HG02840 (cell line): ENCODE measurements around the gene SRSF7.
"Not testable (repeated sequence)": the region's sequence is repeated elsewhere in the genome, so short reads cannot be mapped to it uniquely, and the experiment has no call there.

Source experiments
- ATAC-seq: cut with Tn5 transposase; IDR thresholded peaks from one replicate; pipeline ENCODE4 v1.9.1; 2021; ENCODE audit warnings: mild to moderate bottlenecking, moderate library complexity, moderate number of reproducible peaks; ENCODE audit not compliant: unreplicated experiment, low FRiP score

Gene SRSF7

DNA sequence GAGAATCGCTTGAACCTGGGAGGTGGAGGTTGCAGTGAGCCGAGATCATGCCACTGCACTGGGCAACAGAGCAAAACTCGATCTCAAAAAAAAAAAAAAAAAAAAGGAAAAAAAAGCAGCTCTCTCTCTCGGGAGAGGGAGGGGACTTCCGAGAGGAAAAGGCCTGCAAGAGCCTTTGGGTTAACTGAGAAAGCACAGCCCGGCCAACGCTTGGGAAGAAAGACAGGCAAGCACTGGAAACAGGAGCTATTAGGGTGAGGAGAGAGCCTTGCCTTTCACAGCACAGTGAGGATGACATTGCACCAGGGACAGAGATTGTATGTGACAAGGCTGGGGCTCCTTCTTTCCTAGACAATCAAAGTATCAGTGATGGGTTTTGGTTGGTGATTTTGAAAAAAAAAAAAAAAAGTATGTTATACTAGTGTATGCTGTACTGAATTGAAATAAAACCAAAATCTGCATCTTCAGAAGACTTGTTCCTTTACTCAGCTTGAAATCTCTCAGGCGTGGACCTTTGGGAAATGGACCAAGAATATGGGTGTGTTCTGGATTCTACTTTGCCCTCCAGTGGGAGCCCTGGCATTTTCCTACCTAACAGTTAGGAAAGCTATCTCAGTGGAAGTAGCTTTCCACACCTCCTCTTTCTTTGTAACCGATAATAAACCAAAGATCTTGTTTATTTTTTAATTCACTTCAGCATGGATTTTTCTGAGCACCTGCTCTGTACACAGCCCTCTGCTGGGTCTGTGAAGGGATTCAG lies 16.7 kb downstream of the SRSF7 start:
- no peak for ATAC-seq

DNA sequence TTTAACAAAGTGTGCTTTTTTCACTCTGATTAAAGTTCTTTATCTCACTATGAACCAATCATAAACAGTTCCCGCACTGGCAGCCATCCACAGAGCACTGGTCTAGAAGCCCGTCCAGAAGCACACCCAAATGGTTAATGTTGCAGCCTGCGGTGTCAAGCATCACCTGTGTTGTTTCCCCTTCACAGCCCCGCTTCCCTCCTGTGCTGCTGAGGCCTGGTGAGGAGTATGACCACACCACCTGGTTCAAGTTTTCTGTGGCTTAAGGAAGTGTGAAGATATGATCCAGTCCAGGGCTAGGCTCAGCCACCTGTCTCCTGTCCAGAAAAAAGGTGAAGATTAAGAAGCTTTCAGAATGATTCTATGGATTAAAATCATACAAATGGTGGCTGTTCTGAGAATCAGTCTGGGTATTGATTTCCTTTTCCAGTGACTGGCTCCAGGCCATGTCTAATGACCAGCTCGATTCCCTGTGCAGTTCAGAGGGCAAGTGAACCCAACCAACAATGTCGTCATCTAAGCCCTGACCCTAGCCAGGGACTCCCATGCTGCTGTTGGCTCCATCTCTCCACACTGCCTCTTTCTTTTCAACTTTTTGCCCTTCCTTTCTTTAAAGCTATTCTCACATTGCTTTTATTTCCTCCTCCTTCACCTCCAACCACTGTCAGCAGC lies 17.7 kb downstream of the SRSF7 start:
- ATAC-seq: no peak

DNA sequence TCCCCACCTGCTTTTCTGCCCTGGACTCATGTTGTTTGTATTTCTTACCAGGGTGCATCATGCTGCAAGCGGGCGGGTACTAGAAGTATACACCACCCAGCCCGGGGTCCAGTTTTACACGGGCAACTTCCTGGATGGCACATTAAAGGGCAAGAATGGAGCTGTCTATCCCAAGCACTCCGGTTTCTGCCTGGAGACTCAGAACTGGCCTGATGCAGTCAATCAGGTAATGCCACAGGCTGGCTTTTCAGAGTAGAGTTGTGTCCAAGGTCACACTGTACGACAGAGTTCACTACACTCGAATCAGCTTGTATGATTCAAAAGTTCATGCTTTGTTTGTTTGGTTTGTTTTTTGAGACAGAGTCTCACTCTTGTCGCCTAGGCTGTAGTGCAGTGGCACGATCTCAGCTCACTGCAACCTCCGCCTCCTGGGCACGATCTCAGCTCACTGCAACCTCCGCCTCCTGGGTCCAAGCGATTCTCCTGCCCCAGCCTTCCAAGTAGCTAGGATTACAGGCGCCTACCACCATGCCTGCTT lies 19.4 kb downstream of the SRSF7 start:
- no peak for ATAC-seq

DNA sequence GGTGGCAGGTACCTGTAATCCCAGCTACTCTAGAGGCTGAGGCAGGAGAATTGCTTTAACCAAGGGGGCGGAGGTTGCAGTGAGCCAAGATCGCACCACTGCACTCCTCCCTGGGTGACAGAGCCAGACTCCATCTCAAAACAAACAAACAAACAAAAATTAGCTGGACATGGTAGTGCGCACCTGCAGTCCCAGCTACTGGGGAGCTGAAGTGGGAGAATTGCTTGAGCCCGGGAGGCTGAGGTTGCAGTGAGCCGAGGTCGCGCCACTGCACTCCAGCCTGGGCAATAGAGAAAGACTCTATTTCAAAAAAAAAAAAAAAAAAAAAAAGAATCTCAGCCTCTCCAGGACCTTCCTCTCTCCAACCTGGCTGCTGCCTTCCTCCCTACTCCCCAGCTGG lies 20.1 kb downstream of the SRSF7 start:
- ATAC-seq: no peak

DNA sequence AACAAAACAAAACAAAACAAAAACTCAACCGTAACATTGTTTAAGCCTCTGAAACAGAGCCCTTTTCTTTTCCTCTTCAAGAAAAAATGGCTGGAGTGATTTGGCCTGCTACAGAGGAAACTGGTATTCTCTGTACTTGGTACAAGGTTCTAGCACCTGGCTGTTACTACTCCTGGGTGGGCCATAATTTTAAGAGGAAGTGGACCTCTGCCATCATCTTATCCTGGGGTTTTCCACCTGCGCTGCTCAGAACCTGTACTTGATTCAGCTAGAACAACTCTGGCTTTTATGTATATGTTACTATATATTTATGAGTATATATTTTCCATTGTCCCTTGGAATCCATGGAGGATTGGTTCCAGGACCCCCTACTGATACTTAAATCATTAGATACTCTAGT lies 22.5 kb downstream of the SRSF7 start:
- no peak for ATAC-seq

DNA sequence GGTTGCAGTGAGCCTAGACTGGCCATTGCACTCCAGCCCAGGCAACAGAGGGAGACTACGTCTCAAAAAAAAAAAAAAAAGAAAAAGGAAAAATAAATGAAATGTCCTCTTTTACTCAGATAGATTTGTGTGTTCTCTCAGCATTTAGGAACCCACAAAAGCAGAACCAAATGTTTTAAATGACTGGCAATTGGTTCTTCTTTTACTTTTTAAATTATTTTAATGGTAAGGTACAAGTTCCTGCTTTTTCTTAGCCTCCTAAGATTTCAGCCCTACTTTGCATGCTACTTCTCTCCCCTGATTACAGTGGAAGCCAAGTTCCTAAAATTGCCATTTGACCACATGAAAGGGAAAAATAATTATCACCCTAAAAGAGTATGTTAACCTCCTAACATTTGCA lies 23.5 kb downstream of the SRSF7 start:
- no peak for ATAC-seq

DNA sequence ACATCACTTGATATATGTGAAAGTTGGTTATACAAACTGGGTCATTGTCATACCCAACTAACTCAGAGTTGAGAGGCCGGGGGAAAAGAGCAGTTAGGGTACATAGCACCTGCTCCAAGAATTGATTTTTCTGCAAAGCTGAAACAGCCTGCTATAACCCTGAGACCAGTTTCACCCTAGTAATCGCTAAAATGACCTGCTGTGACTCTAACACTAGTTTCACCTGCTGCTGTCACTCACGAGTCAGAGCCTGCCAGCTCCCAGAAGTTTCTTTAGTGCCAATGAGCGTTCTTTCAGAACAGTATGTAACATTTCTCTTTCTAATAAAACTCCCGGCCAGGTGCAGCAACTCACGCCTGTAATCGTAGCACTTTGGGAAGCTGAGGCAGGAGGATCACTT lies 28.0 kb downstream of the SRSF7 start:
- peak; percentile 38 for ATAC-seq

DNA sequence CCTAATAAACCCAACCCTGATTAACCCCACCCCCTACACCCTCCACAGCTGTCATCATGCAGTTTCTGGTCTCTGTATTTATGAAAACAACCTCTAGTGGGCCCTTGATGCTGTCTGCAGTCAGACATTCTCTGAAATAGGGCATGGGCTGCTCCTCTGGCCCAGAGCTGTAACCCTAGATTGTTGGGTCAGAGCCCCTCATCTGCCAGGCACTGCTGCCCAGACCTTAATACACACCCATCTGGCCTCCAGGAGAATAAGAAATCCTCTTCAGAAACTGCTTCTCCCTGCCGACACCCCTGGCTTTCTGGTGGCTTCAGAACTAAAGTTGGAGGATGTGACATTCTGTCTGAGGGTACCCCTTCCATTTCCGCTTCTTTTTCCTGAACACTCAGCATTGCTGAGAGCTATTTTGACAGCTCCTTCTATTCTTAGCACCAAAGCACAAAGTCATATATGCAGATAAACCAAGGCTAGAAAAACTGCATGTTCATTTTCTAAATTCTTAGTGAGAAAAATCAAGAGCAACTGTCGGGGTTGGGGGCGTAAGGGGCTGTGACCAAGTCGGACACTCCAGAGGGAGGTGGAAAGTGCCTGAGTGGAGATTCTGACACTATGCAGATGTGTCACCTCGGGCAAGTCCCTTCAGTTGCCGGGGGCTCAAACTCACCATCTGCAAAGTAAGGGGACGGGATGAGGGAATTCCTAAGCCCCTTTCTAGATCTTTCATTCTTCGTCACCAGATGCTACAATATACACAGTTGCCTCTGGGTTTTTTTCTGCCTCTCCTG lies 28.7 kb downstream of the SRSF7 start:
- ATAC-seq: peak; percentile 43

DNA sequence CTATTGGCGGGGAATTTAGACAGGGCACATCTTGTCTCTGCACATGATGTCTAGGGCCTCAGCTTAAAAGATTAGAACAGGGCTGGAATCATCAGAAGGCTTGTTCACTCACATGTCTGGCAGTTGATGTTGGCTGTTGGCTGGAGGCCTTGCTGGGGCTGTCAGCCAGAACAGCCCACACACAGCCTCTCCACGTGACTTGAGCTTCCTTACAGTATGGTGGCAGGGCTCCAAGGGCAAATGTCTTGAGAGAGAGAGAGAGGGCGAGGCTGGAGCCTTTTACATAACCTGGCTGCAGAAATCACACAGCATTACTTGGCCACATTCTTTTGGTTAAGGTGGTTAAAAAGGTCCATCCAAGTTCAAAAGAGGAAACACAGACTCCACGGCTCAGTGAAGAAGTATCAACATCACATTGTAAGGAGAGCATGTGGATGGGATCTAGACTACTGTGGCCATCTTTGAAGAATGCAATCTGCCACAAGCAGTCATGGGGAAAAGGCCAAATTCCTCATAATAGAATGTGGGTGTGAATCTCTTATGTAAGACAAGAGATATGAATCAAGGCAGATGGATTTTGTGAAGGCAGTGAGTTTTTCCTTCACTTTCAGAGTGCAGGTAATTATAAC lies 30.4 kb downstream of the SRSF7 start:
- ATAC-seq: no peak

DNA sequence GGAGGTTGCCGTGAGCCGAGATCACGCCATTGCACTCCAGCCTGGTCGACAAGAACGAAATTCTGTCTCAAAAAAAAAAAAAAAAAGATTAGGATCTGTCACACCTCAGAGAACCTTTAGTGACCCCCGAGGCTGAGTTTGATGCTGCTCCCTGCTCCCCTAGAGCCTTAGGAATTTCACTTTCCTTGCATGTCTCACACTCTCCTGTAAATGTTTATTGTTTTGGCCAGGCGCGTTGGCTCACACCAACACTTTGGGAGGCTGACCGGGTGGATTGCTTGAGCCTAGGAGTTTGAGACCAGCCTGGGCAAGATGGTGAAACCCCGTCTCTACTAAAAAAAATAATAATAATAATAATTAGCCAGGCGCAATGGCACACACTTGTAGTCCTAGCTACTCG lies 31.5 kb downstream of the SRSF7 start:
- no peak for ATAC-seq

DNA sequence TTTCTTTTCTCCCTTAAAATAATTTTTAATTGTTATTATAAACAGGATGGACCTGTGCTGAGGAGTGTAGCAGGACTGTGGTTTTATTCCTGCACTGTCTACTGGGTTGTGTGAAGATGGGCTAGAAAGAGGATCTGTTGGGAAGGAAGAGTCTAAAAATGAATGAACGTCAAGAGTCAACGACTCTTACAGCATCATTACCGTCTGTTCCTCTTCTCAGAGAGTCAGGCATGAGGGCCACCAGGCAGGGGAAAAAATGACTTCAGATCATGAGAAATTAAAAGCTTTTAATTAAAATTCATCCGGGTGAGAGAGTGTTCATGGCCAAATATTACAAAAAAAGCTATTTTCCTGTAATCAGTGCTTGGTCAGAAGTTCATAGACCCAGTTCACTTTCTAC lies 32.6 kb downstream of the SRSF7 start:
- ATAC-seq: no peak

DNA sequence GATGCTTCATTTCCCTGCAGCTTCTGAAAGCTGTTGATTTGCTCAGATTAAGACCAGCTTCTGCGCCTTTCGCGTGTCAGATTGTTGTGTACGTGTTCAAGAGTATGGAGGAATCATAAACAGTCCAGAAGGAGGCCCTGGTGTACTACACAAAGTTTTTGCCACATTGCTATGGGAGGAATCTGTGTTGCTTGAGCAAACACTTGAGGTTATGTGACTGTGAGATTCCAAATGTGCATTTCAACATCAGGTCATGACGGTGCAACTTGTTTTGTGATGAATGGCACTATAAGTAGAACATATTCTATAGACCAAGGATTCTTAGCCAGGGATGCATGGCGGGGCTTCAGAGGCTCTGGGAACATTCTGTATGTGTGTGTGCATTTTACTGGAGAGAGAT lies 35.0 kb downstream of the SRSF7 start:
- ATAC-seq: no peak

DNA sequence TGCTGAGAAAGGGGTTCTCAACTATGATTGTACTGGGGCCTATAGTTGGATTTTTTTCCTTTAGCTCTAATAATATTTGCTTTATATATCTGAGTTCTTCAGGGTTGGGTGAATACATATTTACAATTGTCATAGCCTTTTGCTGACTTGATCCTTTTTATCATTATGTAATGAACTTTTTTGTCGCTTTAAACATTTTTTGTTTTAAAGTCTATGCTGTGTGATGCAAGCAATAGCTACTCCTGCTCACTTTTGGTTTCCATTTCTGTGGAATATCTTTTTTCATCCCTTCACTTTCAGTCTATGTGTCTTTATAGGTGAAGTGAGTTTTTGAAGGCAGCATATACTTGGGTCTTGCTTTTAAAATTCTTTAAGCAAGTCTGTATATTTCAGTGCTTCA lies 36.2 kb downstream of the SRSF7 start:
- ATAC-seq: not testable (repeated sequence)

DNA sequence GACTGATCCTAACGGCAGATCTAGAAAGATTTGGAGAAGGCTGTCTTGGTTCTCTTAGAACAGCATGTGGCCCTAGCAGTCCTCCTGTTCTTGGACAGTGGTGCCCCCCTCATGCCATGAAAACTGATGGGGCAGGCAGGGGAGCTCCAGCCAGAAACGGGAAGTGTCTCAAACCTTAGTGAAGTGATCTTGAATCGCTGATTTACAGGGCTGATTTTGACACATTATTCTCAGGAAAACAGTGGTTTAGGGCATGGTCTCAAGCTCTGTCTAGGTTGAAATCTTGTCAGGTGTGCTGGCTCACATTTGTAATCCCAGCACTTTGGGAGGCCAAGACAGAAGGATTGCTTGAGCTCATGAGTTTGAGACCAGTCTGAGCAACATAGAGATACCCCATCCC lies 37.8 kb downstream of the SRSF7 start:
- no peak for ATAC-seq

DNA sequence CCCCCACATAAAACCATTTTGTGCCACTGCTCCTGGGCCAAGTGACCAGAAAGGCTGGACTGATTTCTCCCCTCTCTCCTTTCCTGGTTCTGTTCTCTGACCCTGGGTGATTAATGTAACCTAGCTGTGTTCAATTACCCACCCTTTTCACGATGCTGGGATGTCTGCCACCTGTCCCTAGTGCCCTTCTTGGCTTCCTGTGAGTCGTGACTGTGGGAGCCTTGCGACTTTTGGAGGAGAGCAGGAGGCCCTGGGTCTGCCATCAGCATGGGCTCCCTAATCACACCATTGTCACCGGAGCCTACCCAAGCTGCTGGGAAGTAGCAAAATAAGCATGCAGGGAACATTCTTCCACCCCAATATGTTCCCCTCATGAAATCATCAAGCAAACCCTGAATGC lies 38.3 kb downstream of the SRSF7 start:
- no peak for ATAC-seq

DNA sequence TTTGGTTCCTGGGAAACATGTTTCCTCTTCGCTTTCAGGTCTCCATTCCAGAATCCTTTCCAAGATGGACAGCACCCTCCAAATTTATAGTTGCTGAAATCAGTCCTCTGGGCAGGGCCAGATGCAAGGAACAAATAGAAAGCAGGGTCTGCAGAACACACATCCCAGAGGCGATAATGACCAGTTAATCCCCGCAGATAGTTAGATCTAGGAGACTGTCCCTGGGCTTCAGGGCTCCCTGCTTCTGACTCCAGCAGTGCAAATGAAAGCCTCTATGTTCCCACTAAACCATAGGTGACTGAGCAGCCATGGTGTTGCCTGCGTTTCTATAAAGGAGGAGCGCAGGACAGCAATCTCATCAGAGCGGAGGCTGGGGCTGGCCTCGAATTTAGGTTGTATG lies 38.7 kb downstream of the SRSF7 start:
- no peak for ATAC-seq

DNA sequence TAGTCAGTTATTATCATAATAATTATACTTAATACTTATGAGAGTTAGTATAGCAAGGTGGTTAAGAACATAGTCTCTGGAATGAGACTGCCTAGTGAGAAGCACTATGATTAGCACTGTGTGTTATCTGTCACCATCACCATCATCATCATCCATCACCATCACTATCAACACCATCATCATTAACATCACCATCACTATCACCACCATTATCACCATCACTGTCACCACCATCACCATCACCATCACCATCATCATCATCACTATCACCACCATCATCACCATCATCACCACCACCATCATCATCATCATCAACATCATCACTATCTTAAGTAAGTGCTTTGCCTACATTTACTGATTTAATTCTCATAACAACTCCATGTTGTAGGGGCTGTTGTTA lies 39.6 kb downstream of the SRSF7 start:
- no peak for ATAC-seq

DNA sequence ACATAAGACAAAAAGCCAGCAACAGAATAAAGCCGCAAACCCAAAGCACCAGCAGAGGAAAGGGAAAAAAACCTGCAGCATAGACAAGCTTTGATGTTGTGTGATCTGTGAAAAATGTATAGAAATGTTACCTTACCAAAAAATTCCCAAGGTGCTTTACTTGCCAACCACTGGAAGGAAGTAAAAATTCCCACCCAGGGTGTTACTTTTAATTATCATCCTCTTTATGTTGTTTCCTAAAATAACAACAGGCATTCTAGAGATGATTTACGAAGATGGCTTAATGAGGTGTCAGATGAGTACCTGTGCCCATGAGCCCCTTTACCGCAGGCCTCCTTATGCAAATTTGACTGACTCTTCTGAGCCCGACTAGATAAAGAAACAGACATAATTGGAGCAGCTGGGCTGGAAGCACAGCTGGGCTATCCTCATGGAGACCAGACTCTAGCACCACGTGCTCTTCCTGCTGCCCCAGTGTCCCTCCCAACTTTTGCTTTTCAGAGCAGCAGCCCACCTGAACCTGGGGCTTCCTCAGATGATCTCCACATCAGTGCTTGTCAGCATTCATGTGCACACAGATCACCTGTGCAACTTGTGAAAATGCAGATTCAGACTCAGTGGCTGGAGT lies 41.5 kb downstream of the SRSF7 start:
- ATAC-seq: peak; percentile 62

DNA sequence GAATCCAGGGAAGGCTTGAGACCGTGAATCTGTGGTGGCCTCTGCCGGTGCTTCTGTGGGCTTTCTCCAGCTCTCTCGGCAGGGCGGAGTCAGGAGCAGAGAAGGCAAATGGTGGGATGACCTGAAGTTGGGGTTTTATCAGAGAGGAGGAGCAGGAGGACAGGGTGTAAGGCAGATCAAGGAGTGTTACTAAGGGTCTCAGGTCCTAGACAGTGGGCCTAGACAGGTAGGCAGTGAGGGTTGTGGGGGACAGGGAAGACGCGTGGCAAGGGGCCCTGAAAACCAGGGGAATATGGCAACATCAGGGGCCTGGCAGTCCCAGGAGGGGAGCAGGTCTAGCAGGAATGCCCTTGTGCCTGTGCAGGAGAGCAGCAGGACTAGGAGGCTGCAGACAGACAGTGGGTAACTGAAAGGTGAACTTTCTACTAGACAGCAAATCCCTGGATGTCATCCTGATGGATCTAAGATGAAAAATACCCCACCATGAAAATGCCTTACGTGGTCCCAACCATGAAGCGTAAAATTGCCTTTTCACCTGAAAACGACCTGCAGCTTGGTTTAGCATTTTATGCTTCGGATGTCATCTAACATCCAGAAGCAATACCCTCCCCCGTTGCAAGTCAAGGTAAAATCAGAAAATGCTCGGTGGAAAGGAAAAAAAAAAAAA lies 42.1 kb downstream of the SRSF7 start:
- ATAC-seq: no peak

DNA sequence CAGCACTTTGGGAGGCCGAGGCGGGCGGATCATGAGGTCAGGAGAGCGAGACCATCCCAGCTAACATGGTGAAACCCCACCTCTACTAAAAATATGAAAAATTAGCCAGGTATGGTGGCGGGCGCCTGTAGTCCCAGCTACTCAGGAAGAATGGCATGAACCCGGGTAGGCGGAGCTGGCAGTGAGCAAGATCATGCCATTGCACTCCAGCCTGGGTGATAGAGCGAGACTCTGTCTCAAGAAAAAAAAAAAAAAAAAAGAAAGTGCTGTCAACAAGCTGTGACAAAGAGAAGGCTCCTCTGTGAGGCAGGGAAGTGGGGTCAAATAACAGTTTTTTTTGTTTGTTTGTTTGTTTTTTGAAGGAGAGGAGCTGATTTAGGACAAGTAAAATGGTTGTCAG lies 42.7 kb downstream of the SRSF7 start:
- not testable (repeated sequence) for ATAC-seq
